OCI-LY3 (cell line): ENCODE measurements around the gene EIF5.
A peak's percentile ranks its signal among the peaks of the same experiment; 100 is the strongest.

Experiments
- H2AFZ ChIP-seq: fragments of 200-600, 300-600 bp; shearing (Covaris generic); 2 replicates; pipeline ENCODE4 v1.6.0; 2014; ENCODE audit warnings: antibody characterized with exemption, low read depth, low read length
- H3K27ac ChIP-seq: fragments of 200-600, 300-600 bp; sonication (generic); 2 replicates; pipeline ENCODE4 v1.5.1; 2014; ENCODE audit warnings: mild to moderate bottlenecking, low read length, moderate library complexity, mixed read lengths
- H3K27me3 ChIP-seq: fragments of 200-600, 300-600 bp; sonication (generic); 2 replicates; pipeline ENCODE4 v1.6.1; 2014; ENCODE audit warnings: low read depth, low read length, mixed read lengths
- H3K36me3 ChIP-seq: fragments of 200-600, 300-600 bp; sonication (generic); replicated peaks from 2 replicates; pipeline ENCODE3; 2014; ENCODE audit warnings: low read depth, low read length, mixed read lengths
- H3K4me1 ChIP-seq: fragments of 300-600, 200-600 bp; sonication (generic); 2 replicates; pipeline ENCODE4 v1.6.1; 2014; ENCODE audit warnings: low read length, mixed read lengths
- H3K4me2 ChIP-seq: fragments of 200-600, 300-600 bp; sonication (generic); 2 replicates; pipeline ENCODE4 v1.6.1; 2014; ENCODE audit warnings: low read length, mixed read lengths
- H3K4me3 ChIP-seq: fragments of 300-600, 200-600 bp; sonication (generic); 2 replicates; pipeline ENCODE4 v1.5.1; 2014; ENCODE audit warnings: antibody characterized with exemption, mild to moderate bottlenecking, low read length, moderate library complexity
- H3K79me2 ChIP-seq: fragments of 300-600, 200-600 bp; shearing (Covaris generic); 2 replicates; pipeline ENCODE4 v1.6.1; 2014; ENCODE audit warnings: mild to moderate bottlenecking, low read length, mixed read lengths
- H3K9ac ChIP-seq: fragments of 300-600, 200-600 bp; shearing (Covaris generic); 2 replicates; pipeline ENCODE4 v1.6.0; 2014; ENCODE audit warnings: mild to moderate bottlenecking, low read length, moderate library complexity
- H3K9me3 ChIP-seq: fragments of 200-600, 300-600 bp; shearing (Covaris generic); 2 replicates; pipeline ENCODE4 v1.6.1; 2014; ENCODE audit warnings: low read length, mixed read lengths; ENCODE audit not compliant: insufficient read depth
- H4K20me1 ChIP-seq: fragments of 200-600, 300-600 bp; sonication (generic); 2 replicates; pipeline ENCODE4 v1.6.1; 2016; ENCODE audit warnings: low read length, mixed read lengths; ENCODE audit not compliant: insufficient read depth
- EZH2phosphoT487 ChIP-seq: fragments of 200-600 bp; shearing (Covaris generic); IDR thresholded peaks from 2 replicates; pipeline ENCODE4 v1.6.1; 2018; ENCODE audit warnings: antibody characterized with exemption, mixed run types, low read depth
- TF ChIP-seq, protein P1 (sequence below): fragments of 200-600, 300-600 bp; sonication (generic); IDR thresholded peaks from 2 replicates; pipeline ENCODE4 v1.5.1; 2014; ENCODE audit warnings: antibody characterized with exemption, low read length, low read depth

EIF5 gene

GRCh38 chr14:103391048-103391447 lies 57.0 kb downstream of the EIF5 start:
- H4K20me1 ChIP-seq = peaks cover 76% of the 10 kb centered on the region
- peak overlapping the region; percentile 34; the same call in 1 of the 2 replicates for H3K4me2 ChIP-seq
- no peak overlapping the region for H2AFZ ChIP-seq
- no peak overlapping the region for H3K9ac ChIP-seq
- TF ChIP-seq, protein P1, sequence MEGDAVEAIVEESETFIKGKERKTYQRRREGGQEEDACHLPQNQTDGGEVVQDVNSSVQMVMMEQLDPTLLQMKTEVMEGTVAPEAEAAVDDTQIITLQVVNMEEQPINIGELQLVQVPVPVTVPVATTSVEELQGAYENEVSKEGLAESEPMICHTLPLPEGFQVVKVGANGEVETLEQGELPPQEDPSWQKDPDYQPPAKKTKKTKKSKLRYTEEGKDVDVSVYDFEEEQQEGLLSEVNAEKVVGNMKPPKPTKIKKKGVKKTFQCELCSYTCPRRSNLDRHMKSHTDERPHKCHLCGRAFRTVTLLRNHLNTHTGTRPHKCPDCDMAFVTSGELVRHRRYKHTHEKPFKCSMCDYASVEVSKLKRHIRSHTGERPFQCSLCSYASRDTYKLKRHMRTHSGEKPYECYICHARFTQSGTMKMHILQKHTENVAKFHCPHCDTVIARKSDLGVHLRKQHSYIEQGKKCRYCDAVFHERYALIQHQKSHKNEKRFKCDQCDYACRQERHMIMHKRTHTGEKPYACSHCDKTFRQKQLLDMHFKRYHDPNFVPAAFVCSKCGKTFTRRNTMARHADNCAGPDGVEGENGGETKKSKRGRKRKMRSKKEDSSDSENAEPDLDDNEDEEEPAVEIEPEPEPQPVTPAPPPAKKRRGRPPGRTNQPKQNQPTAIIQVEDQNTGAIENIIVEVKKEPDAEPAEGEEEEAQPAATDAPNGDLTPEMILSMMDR = peak; percentile 98
- no peak for TF ChIP-seq EZH2phosphoT487
- H3K79me2 ChIP-seq = peaks cover 99% of the 10 kb centered on the region
- no peaks in the 10 kb centered on the region for H3K9me3 ChIP-seq
- H3K27ac ChIP-seq = no peak overlapping the region
- H3K4me1 ChIP-seq = peaks cover 37% of the 10 kb centered on the region
- H3K4me3 ChIP-seq = no peak overlapping the region
- H3K27me3 ChIP-seq = no peaks in the 10 kb centered on the region
- peaks cover 15% of the 10 kb centered on the region for H3K36me3 ChIP-seq

GRCh38 chr14:103392106-103392505 lies 58.1 kb downstream of the EIF5 start:
- TF ChIP-seq, protein P1 = no peak
- TF ChIP-seq EZH2phosphoT487 = no peak
- H3K9me3 ChIP-seq = no peaks in the 10 kb centered on the region
- H3K36me3 ChIP-seq = peaks cover 10% of the 10 kb centered on the region
- H3K4me3 ChIP-seq = no peak overlapping the region
- no peak overlapping the region for H3K4me2 ChIP-seq
- H3K27me3 ChIP-seq = no peaks in the 10 kb centered on the region
- no peak overlapping the region for H3K27ac ChIP-seq
- peaks cover 99% of the 10 kb centered on the region for H3K79me2 ChIP-seq
- H4K20me1 ChIP-seq = peaks cover 76% of the 10 kb centered on the region
- H2AFZ ChIP-seq = no peak overlapping the region
- no peak overlapping the region for H3K9ac ChIP-seq
- peaks cover 39% of the 10 kb centered on the region for H3K4me1 ChIP-seq

GRCh38 chr14:103392572-103392971 lies 58.5 kb downstream of the EIF5 start:
- H4K20me1 ChIP-seq = peaks cover 76% of the 10 kb centered on the region
- H3K79me2 ChIP-seq = peaks cover 99% of the 10 kb centered on the region
- no peak overlapping the region for H3K9ac ChIP-seq
- no peak overlapping the region for H2AFZ ChIP-seq
- no peak overlapping the region for H3K4me3 ChIP-seq
- H3K27me3 ChIP-seq = no peaks in the 10 kb centered on the region
- no peak overlapping the region for H3K4me2 ChIP-seq
- peaks cover 36% of the 10 kb centered on the region for H3K4me1 ChIP-seq
- peaks cover 9% of the 10 kb centered on the region for H3K36me3 ChIP-seq
- no peak overlapping the region for H3K27ac ChIP-seq
- TF ChIP-seq, protein P1 = no peak
- no peak for TF ChIP-seq EZH2phosphoT487
- H3K9me3 ChIP-seq = no peaks in the 10 kb centered on the region

DNA sequence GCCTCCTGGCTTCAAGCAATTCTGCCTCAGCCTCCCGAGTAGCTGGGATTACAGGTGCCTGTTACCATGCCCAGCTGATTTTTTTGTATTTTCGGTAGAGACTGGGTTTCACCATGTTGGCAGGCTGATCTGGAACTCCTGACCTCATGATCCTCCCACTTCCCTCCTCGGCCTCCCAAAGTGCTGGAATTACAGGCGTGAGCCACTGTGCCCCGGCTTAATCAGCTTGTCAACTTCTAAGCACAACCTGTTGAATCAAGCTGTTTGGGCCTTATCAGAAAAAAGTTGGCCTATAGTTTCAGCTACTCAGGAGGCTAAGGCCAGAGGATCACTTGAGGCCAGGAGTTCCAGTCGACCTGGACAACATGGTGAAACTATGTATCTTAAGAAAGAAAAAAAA lies 59.0 kb downstream of the EIF5 start:
- TF ChIP-seq, protein P1 = no peak
- TF ChIP-seq EZH2phosphoT487 = no peak
- Histone ChIP-seq H3K36me3 (peaks cover 8% of the 10 kb centered on the region), H2AFZ (no peak overlapping the region), H3K9me3 (no peaks in the 10 kb centered on the region), H3K4me1 (peaks cover 35% of the 10 kb centered on the region), H3K4me3 (no peak overlapping the region), H3K27me3 (no peaks in the 10 kb centered on the region), H4K20me1 (peaks cover 76% of the 10 kb centered on the region), H3K4me2 (no peak overlapping the region), H3K27ac (no peak overlapping the region), H3K79me2 (peaks cover 99% of the 10 kb centered on the region), H3K9ac (no peak overlapping the region)
